Right lobe of liver (tissue), 4 donors: ENCODE results near the gene ESYT2.

ENCODE experiments used
- POLR2A ChIP-seq: fragments of 450-650 bp; IDR thresholded peaks from one replicate; pipeline ENCODE4 v1.6.1; 2017; ENCODE audit warnings: antibody characterized with exemption, mild to moderate bottlenecking
- TF ChIP-seq, protein P1 (sequence below), 4 donors: fragments of 200-600 bp in 3 of 4; fragments of 450-650 bp in 1 of 4; IDR thresholded peaks; one replicate each; pipeline versions ENCODE4 v1.5.1 to v1.8.0; 2016 to 2022; ENCODE audit warnings: antibody characterized with exemption in 4 of 4, mild to moderate bottlenecking in 2 of 4
- donor health status: DM: no; HTN: no; CAD: no.
- donor health status: DM: no; HTN: no; CAD: no.
- donor health status: DM: no; HTN: yes; CAD: no.

DNA sequence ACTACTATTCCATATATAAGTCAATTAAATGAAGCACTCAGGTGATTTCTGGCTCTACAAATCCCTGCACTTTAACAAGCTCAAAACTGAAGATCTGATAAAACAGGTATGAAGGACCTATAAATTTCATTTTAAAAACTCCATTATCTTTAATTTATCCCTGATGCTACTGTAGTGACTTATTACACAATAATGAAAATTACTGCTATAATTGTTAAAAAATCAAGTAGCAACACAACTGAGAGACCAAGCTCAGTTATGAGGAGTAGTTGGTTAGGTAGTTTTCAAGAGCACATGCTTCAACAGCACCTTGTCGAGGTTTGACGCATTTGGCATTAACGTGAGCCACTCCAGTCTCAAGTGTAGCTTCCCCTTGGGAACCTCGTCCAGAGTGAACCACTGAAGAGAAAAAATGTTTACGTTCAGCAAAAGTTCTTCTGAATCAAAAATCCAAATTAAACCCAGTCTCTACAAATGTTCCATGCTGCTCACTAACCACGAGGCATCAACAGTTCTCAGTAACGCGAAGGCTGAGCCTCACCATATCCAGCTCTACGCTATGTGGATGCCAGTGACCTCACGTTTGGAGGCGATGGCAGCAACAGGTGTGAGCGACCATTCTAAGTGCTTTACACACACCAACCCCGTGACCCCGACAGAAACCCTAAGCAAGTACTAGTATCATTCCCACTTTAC is 69.4 kb downstream of the ESYT2 start:
- TF ChIP-seq, protein P1, sequence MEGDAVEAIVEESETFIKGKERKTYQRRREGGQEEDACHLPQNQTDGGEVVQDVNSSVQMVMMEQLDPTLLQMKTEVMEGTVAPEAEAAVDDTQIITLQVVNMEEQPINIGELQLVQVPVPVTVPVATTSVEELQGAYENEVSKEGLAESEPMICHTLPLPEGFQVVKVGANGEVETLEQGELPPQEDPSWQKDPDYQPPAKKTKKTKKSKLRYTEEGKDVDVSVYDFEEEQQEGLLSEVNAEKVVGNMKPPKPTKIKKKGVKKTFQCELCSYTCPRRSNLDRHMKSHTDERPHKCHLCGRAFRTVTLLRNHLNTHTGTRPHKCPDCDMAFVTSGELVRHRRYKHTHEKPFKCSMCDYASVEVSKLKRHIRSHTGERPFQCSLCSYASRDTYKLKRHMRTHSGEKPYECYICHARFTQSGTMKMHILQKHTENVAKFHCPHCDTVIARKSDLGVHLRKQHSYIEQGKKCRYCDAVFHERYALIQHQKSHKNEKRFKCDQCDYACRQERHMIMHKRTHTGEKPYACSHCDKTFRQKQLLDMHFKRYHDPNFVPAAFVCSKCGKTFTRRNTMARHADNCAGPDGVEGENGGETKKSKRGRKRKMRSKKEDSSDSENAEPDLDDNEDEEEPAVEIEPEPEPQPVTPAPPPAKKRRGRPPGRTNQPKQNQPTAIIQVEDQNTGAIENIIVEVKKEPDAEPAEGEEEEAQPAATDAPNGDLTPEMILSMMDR (IDR thresholded peaks at IDR 0.05) = no peak
- TF ChIP-seq POLR2A = no peak
